ENCODE results near the gene CHIC2. TPM values are rescaled to one million over a fixed set of nuclear protein-coding genes. Genes with fewer than 3 reads are reported as not detected.

The CHIC2 gene
- total RNA-seq, 1 experiment from 2014 or later = 53.5 TPM

DNA sequence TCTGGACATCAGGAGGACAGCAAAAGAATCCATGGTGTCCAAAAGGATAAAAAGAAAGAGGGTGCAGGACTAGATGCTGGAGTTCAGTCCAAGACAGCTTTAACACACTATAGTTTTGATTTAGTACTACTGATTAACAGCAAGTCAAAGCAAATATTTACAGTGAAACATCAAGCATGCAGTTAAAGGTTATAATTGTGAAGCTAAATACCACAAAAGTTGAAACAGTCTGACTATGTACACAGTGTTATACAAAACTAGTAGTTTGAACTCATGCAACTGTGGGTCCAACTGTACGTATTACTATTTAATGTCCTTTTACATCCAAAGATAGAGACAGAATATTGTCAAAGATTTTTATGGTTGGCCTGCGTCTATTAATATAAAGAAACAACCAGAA is 57.6 kb downstream of the CHIC2 start:
- no peak for DNase-seq (ENCODE audit: low spot score)

DNA sequence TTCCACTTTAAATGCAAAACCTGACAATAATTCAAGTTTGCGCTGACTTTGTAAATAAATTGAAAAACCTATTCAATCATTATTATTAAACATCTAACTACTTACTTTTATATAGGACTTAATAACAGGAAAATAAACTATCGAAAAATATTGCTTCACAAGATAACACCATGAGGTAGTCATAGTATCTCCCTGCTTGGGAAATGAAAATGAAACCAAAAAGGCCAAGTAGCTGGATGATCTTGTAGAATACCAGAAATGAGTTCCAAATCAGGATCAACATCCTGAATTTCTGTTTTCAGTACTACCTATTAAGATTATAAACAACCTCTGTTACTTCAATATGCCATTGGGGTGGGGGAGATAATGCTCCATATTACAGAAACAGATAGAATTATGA is 58.9 kb downstream of the CHIC2 start:
- DNase-seq (ENCODE audit: low spot score) = no peak

GRCh38 chr4:54004463-54004862 is 59.9 kb downstream of the CHIC2 start:
- DNase-seq (ENCODE audit: low spot score) = no peak

GRCh38 chr4:54001668-54002365 is 62.6 kb downstream of the CHIC2 start:
- no peak for DNase-seq (ENCODE audit: low spot score)

DNA sequence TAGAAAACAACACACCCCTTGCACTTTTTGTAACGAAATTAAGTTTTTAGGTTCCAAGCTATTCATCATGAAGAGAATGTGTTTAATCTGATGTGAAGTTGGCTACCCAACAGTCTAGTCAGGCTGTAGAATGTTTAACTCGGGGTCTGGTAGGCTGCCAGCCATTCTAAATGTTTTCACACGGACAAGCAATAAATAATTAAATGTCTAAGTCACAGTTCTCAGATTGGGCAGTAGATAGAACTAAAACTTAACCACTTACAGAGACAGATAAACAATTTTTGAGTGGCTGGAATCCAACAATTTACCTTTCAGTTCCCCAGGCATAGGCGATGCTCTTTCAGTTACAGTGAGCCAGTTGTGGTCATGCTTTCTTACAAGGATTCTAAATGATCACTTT is 66.5 kb downstream of the CHIC2 start:
- DNase-seq (ENCODE audit: low spot score) = no peak

DNA sequence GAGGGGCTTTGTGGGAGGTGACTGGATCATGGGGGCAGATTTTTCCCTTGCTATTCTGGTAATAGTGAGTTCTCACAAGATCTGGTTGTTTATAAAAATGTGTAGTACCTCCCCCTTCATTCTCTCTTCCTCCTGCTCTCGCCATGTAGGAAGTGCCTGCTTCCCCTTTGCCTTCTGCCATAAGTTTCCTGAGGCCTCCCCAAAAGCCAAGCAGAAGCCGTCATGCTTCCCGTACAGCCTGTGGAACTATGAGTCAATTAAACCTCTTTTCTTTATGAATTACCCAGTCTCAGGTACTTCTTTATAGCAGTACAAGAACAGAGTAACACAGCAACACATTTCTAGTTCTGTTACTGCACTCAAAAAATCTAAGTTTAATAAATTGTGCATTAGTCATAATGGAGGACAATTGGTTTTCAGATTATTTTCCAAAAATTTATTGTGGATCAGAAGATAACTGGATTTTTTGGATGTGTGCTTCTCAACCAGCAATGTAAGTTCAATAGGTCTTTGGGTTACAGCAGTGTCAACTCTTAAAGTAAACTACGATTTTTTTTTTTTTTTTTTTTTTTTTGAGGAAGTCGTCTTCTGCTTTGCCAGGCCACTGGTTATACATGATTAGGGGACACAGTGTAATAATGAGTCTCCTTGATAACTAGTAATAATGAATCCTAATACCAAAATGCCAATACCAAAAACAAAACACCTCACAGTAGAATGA is 69.9 kb downstream of the CHIC2 start:
- no peak for DNase-seq (ENCODE audit: low spot score)

DNA sequence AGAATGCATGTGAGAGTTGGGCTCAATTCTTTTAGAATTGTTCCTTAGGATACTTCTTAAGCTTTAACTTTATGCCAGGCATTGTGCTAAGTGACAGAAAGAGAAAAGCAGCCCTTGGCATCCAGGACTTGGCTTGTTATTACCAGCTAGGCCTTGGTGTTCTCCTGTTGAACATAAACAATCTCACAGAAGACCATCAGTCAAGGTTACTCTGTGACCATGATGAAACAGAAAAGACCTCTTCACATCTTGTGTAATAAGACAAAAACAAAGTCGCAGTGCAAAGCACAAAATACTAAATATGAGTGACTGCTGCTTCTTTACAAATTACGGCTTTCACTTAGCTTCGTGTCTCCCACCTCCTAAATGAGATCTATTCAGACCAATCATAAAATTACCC is 71.6 kb downstream of the CHIC2 start:
- no peak for DNase-seq (ENCODE audit: low spot score)

GRCh38 chr4:53991821-53992220 is 72.6 kb downstream of the CHIC2 start:
- DNase-seq (ENCODE audit: low spot score) = no peak

- DNase-seq (ENCODE audit: low spot score) = no peak
These were observed 73.8 kb downstream of the CHIC2 start for GRCh38 chr4:53990641-53991040.

DNA sequence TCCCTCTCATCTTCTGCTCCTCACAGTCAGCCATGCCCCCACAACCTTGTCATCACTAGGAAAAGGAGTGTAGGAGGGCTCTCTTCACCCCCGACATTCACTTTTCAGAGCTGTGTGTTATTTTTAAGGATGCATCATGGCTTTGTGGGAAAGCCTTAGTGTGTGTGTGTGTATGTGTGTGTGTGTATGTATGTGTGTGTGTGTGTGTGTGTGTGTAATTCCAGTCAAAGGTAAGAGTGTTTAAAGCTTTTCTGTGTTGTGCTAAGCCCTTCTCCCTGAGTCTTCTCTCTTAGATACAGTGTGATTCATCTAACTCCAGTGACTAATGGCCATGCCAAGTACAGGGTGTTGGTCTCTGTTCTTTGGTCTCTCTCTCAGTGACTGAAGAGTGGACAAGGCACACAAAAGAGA is 76.6 kb downstream of the CHIC2 start:
- DNase-seq (ENCODE audit: low spot score) = peak; percentile 13

- no peak for DNase-seq (ENCODE audit: low spot score)
These were observed 78.3 kb downstream of the CHIC2 start for GRCh38 chr4:53986062-53986461.

DNA sequence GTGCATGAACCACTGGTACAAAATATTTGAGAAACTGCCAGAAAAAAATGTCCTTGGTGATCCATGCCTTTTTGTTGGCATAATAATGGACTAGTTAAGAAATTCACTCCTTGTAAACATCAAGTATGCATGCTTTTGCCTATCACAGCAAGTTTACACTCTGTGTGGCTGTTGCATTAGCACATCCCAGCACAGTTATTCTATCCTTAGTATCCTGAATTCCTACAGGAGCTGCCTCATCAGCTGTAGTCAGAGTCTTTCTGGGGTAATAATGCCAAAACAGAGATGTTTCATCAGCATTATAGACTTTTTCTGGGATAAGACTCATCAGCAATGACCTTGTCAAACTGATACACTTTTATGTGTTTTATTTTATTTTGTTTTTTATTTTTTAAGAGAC is 82.8 kb downstream of the CHIC2 start:
- no peak for DNase-seq (ENCODE audit: low spot score)

GRCh38 chr4:53981066-53981465 is 83.3 kb downstream of the CHIC2 start:
- DNase-seq (ENCODE audit: low spot score) = no peak

- no peak for DNase-seq (ENCODE audit: low spot score)
These were observed 89.8 kb downstream of the CHIC2 start for GRCh38 chr4:53974561-53974960.

DNA sequence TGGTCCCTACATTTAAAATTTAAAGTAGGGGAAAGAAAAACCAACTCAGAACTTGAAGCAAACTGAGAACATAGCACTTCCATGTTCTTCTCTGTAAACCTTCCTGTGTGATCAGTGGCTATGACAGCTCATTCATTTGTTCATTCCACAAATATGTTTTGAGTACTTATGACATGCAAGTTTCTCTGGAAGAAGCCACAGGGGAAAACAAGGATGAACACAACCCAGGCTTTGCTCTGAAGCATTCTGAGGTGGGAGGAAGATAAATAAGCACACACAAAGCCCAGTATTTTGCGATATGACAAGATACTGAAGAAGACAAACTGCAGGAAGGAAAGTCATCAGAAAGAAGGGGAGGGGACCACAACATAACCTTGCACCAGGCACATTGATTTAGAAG is 96.4 kb downstream of the CHIC2 start:
- no peak for DNase-seq (ENCODE audit: low spot score)

DNA sequence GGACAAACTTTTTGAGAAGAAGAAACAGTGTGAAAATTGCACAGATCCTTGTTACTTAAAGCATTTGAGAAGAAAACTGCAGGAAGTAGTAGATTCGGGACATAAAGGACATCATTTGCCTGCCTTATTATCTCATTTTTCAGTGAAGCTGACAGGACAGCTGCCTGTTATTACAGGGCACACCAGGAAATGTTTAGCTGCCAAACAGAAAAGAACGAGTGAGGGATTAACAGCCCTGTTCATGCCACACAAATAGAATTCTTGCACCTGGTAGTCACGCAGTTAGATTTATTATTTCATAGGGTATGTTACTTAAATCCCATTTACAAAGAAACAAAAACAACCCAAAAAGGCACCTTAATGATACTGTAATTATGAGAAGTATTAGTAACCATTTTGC is 100.6 kb downstream of the CHIC2 start:
- no peak for DNase-seq (ENCODE audit: low spot score)

DNA sequence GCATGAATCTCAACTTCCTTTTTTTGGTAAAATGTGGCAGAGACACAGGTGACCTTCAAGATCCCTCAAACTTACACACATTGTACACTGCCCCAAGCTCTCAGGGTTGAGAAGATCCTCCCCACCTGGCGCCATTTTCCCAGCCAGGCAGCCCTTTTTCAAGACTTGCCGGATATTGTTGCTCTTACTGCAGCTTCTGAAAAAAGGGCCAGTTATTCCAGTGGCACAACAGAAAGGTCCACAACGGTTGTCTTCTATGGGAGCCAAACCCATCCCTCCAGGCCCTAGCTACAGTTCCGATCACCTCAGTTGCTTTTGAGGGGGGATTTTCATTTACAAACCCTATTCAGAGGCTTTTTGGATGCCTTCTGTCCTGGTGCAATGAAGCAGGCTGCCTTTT is 101.1 kb downstream of the CHIC2 start:
- DNase-seq (ENCODE audit: low spot score) = no peak

- no peak for DNase-seq (ENCODE audit: low spot score)
These were observed 101.7 kb downstream of the CHIC2 start for GRCh38 chr4:53962516-53963225.

GRCh38 chr4:53961351-53961750 is 103.1 kb downstream of the CHIC2 start:
- no peak for DNase-seq (ENCODE audit: low spot score)

GRCh38 chr4:53960843-53961242 is 103.6 kb downstream of the CHIC2 start:
- no peak for DNase-seq (ENCODE audit: low spot score)

Measured in A172 (cell line).